ENCODE data around the gene BTBD6. TPM values are rescaled to one million over a fixed set of nuclear protein-coding genes. Genes with fewer than 3 reads are reported as not detected.

The BTBD6 gene
- total and polyA plus RNA-seq, 2 donors (not counting 3 experiments of a cell fraction or from before 2014, with no cell fraction given), result 63.1 to 65.0 TPM

DNA sequence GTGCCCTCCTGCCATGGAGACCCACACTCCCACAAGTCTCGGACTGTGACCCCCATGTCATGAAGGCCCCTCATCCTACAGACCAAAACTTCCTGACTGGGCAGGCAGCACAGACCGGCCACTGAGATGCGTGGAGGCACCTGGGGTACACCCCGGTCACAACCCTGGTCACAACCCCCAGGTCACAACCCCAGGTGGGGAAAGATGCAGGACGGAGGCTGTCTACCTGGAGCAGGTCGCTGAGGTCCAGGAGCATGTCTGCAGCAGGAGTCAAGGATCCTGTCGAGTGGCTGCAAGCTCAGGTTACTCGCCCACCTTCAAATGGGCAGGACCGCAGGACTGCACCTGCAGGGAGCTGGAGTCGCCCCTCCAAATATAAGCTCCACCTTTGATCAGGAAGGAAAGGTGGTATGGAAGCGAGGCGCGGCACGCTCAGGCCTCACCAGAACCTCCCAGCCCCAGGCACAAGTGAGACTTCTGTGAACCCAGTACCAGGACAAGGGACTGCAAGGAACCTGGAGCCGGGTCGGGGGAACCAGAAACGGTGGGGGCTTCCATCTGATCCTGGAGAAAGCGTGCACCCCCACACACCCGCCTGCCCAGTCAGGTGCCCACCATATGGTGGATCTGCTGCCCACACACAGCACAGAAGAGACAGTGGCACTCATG, 8.1 kb downstream of the BTBD6 start:
- H3K4me3 ChIP-seq (replicated peaks in 1 of 3; ENCODE audit: insufficient read depth in 1 of 3, low read depth in 1 of 3, low read length in 3 of 3), result no peak overlapping the region
- H3K4me1 ChIP-seq (ENCODE audit: control insufficient read depth, extremely low read depth, insufficient read depth, low read length), result no peaks in the 10 kb centered on the region
- H3K9me3 ChIP-seq (replicated peaks; ENCODE audit: control insufficient read depth, insufficient read depth, low read length), result no peaks in the 10 kb centered on the region
- FAIRE-seq (no peak), DNase-seq (ENCODE audit: low read depth, low spot score) (no peak)
- no peaks in the 10 kb centered on the region for H4K20me1 ChIP-seq (replicated peaks; ENCODE audit: control insufficient read depth, extremely low read depth, insufficient read depth, low read length)
- H3K9me1 ChIP-seq (replicated peaks; ENCODE audit: control insufficient read depth, extremely low read depth, insufficient read depth, low read length), result no peaks in the 10 kb centered on the region
- ChIA-PET CTCF (no interaction called here), POLR2A (no interaction called here)
- H3K4me2 ChIP-seq (ENCODE audit: insufficient read depth, low read length), result no peak overlapping the region
- H2AFZ ChIP-seq (ENCODE audit: low read depth, low read length), result no peak overlapping the region
- no peaks in the 10 kb centered on the region for H3K27me3 ChIP-seq (ENCODE audit: control insufficient read depth in 2 of 2, insufficient read depth in 2 of 2, low read length in 2 of 2)
- dilution Hi-C loops (cut with MboI; ENCODE audit: extremely low pct_ligation_motif_present, low sequenced_read_pairs), result no loop called here
- no peak overlapping the region for H3K27ac ChIP-seq (ENCODE audit: insufficient read depth, low read depth, low read length)
- BruUV-seq (replicated peaks), result no TSS peak
- peaks cover 0 to 12% of the 10 kb centered on the region in 2 experiments for H3K36me3 ChIP-seq (ENCODE audit: control insufficient read depth in 2 of 2, extremely low read depth in 1 of 2, insufficient read depth in 2 of 2, low read length in 2 of 2)
- TF ChIP-seq MYC (IDR thresholded peaks at IDR 0.05; ENCODE audit: low read depth, low read length) (no peak), FOS (IDR thresholded peaks at IDR 0.05; ENCODE audit: borderline replicate concordance, insufficient read depth, low read length) (no peak), GATA2 (IDR thresholded peaks at IDR 0.05; ENCODE audit: insufficient read depth, insufficient read length, low read depth, low read length) (no peak), POLR2AphosphoS5 (IDR thresholded peaks at IDR 0.05; ENCODE audit: insufficient read depth, low read depth, low read length) (no peak), POLR2A (IDR thresholded peaks at IDR 0.05; ENCODE audit: low read depth, low read length) (no peak), EZH2 (IDR thresholded peaks at IDR 0.05; ENCODE audit: borderline replicate concordance, low read depth, low read length, severe bottlenecking) (no peak), JUN (IDR thresholded peaks at IDR 0.05; ENCODE audit: borderline replicate concordance, insufficient read depth, insufficient read length, low read depth) (no peak)
- TF ChIP-seq, protein P1, sequence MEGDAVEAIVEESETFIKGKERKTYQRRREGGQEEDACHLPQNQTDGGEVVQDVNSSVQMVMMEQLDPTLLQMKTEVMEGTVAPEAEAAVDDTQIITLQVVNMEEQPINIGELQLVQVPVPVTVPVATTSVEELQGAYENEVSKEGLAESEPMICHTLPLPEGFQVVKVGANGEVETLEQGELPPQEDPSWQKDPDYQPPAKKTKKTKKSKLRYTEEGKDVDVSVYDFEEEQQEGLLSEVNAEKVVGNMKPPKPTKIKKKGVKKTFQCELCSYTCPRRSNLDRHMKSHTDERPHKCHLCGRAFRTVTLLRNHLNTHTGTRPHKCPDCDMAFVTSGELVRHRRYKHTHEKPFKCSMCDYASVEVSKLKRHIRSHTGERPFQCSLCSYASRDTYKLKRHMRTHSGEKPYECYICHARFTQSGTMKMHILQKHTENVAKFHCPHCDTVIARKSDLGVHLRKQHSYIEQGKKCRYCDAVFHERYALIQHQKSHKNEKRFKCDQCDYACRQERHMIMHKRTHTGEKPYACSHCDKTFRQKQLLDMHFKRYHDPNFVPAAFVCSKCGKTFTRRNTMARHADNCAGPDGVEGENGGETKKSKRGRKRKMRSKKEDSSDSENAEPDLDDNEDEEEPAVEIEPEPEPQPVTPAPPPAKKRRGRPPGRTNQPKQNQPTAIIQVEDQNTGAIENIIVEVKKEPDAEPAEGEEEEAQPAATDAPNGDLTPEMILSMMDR (IDR thresholded peaks at IDR 0.05; ENCODE audit: extremely low read depth in 1 of 2, insufficient read depth in 1 of 2, low read depth in 1 of 2, low read length in 2 of 2), result no peak
- TF ChIP-seq, protein P2, sequence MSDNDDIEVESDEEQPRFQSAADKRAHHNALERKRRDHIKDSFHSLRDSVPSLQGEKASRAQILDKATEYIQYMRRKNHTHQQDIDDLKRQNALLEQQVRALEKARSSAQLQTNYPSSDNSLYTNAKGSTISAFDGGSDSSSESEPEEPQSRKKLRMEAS (IDR thresholded peaks at IDR 0.05; ENCODE audit: insufficient read depth, insufficient read length), result no peak
- intact Hi-C loops (cut with micrococcal nuclease), result loop anchor here (10.0 kb wide), 1 partner anchor 52 kb away; no protein-coding TSS in a partner anchor
- H3K9ac ChIP-seq (replicated peaks; ENCODE audit: extremely low read depth, insufficient read depth, low read length), result no peak overlapping the region
- H3K79me2 ChIP-seq (ENCODE audit: control insufficient read depth, insufficient read depth, low read length), result no peaks in the 10 kb centered on the region
